ENCODE results near the gene PIEZO1.

GRCh38 chr16:88820385-88821025, 35.5 kb upstream of the PIEZO1 start:
- TF ChIP-seq CTCF (conservative IDR thresholded peaks at IDR 0.05) (no peak), ZFX (IDR thresholded peaks at IDR 0.05) (no peak)

Data from C4-2B (cell line).